Measurements from ENCODE around the gene ZNF595. TPM values are rescaled to one million over a fixed set of nuclear protein-coding genes. Genes with fewer than 3 reads are reported as not detected.
A peak's percentile ranks its signal among the peaks of the same experiment; 100 is the strongest.
"Not testable (repeated sequence)": the region's sequence is repeated elsewhere in the genome, so short reads cannot be mapped to it uniquely, and the experiment has no call there.

The ZNF595 gene
- total RNA-seq, 1 donor from 2014 or later = 6.4 TPM

GRCh38 chr4:53521-53920 is 400 bp downstream of the ZNF595 start:
- DNase-seq; intact Hi-C loops (cut with micrococcal nuclease): not testable (repeated sequence)
- peak; percentile 36 for ATAC-seq

GRCh38 chr4:64733-65132 is 11.6 kb downstream of the ZNF595 start:
- ATAC-seq; intact Hi-C loops (cut with micrococcal nuclease); DNase-seq: not testable (repeated sequence)

GRCh38 chr4:71830-72229 is 18.7 kb downstream of the ZNF595 start:
- intact Hi-C loops (cut with micrococcal nuclease) = no loop called here
- DNase-seq = no peak
- ATAC-seq = no peak

- DNase-seq = no peak
- no peak for ATAC-seq
- intact Hi-C loops (cut with micrococcal nuclease) = no loop called here
Observed at GRCh38 chr4:85951-86350, 32.8 kb downstream of the ZNF595 start.

GRCh38 chr4:86559-87324 is 33.6 kb downstream of the ZNF595 start:
- DNase-seq; ATAC-seq; intact Hi-C loops (cut with micrococcal nuclease): not testable (repeated sequence)

GRCh38 chr4:98386-98785 is 45.3 kb downstream of the ZNF595 start:
- DNase-seq (no peak), ATAC-seq (no peak)
- intact Hi-C loops (cut with micrococcal nuclease) = no loop called here

- intact Hi-C loops (cut with micrococcal nuclease) = no loop called here
- ATAC-seq (no peak), DNase-seq (no peak)
Observed at GRCh38 chr4:99863-100262, 46.7 kb downstream of the ZNF595 start.

GRCh38 chr4:107083-107443 is 53.9 kb downstream of the ZNF595 start:
- no peak for ATAC-seq
- no peak for DNase-seq
- intact Hi-C loops (cut with micrococcal nuclease) = no loop called here

- peak; percentile 29 for DNase-seq
Observed at GRCh38 chr4:107444-108429, 54.6 kb downstream of the ZNF595 start.

GRCh38 chr4:112771-113170 is 59.6 kb downstream of the ZNF595 start:
- intact Hi-C loops (cut with micrococcal nuclease) = no loop called here
- no peak for ATAC-seq
- DNase-seq = no peak

More at GRCh38 chr4:107444-108429, 54.6 kb downstream of the ZNF595 start:
- intact Hi-C loops (cut with micrococcal nuclease) = no loop called here
- ATAC-seq = peak; percentile 39

GRCh38 chr4:113732-114131 is 60.6 kb downstream of the ZNF595 start:
- intact Hi-C loops (cut with micrococcal nuclease) = no loop called here
- no peak for DNase-seq
- ATAC-seq = no peak

- DNase-seq (no peak), ATAC-seq (no peak)
- intact Hi-C loops (cut with micrococcal nuclease) = no loop called here
Observed at GRCh38 chr4:114149-114548, 61.0 kb downstream of the ZNF595 start.

- no peak for ATAC-seq
- DNase-seq = no peak
- intact Hi-C loops (cut with micrococcal nuclease) = no loop called here
Observed at GRCh38 chr4:116499-116898, 63.4 kb downstream of the ZNF595 start.

- intact Hi-C loops (cut with micrococcal nuclease) = no loop called here
- ATAC-seq (no peak), DNase-seq (no peak)
Observed at GRCh38 chr4:120616-121015, 67.5 kb downstream of the ZNF595 start.

- intact Hi-C loops (cut with micrococcal nuclease) = no loop called here
- ATAC-seq = no peak
Observed at GRCh38 chr4:121408-122084, 68.4 kb downstream of the ZNF595 start.

GRCh38 chr4:123922-124274 is 70.8 kb downstream of the ZNF595 start:
- ATAC-seq; DNase-seq; intact Hi-C loops (cut with micrococcal nuclease): not testable (repeated sequence)

More at GRCh38 chr4:121408-122084, 68.4 kb downstream of the ZNF595 start:
- DNase-seq = no peak

GRCh38 chr4:124275-125081 is 71.4 kb downstream of the ZNF595 start, which contains the start of gene ZNF718:
TSS of gene ZNF718 (plus strand) at chr4:124501. CDS start at chr4:124671, 170 bp downstream.
- peak; percentile 99 for ATAC-seq
- intact Hi-C loops (cut with micrococcal nuclease) = no loop called here
- DNase-seq = peak; percentile 93

- DNase-seq = peak; percentile 54
- ATAC-seq = peak; percentile 66
- intact Hi-C loops (cut with micrococcal nuclease) = no loop called here
Observed at GRCh38 chr4:125091-125771, 72.1 kb downstream of the ZNF595 start.

Data from left ventricle myocardium superior (tissue), 1 donor.